Dendritic cell treated with granulocyte-macrophage colony-stimulating factor and Interleukin-4, amounts not matched to agents 40 ng/mL and 50 ng/mL, for 4 days (primary cell): Measurements from ENCODE around the gene SAMD3.

ENCODE experiments used
- H3K27ac Mint-ChIP-seq: one replicate; pipeline ENCODE4 v1.8.0; 2022; ENCODE audit warnings: mild to moderate bottlenecking, mixed read lengths
- H3K27me3 Mint-ChIP-seq: one replicate; pipeline ENCODE4 v1.8.0; 2022; ENCODE audit warnings: mild to moderate bottlenecking, mixed read lengths
- H3K36me3 Mint-ChIP-seq: one replicate; pipeline ENCODE4 v1.8.0; 2022; ENCODE audit warnings: low read depth, mixed read lengths
- H3K4me1 Mint-ChIP-seq: one replicate; pipeline ENCODE4 v1.8.0; 2022; ENCODE audit warnings: low read depth, mixed read lengths
- H3K4me3 Mint-ChIP-seq: one replicate; pipeline ENCODE4 v1.8.0; 2022; ENCODE audit warnings: mild to moderate bottlenecking, moderate library complexity, mixed read lengths
- H3K9me3 Mint-ChIP-seq: one replicate; pipeline ENCODE4 v1.8.0; 2022; ENCODE audit warnings: mixed read lengths
- intact Hi-C: fragments of 100-400 bp; cut with micrococcal nuclease; formaldehyde crosslinking; loops from one replicate; pipeline ENCODE4 v1.15.0; 2022

SAMD3 gene

GRCh38 chr6:130147111-130147510 lies 75.6 kb downstream of the SAMD3 start:
- Mint-ChIP-seq H3K36me3 (peaks cover 4% of the 10 kb centered on the region), H3K27ac (no peak overlapping the region)

GRCh38 chr6:130143709-130144108 lies 79.0 kb downstream of the SAMD3 start:
- peaks cover 12% of the 10 kb centered on the region for H3K4me1 Mint-ChIP-seq
- H3K27me3 Mint-ChIP-seq, result no peaks in the 10 kb centered on the region
- H3K27ac Mint-ChIP-seq, result no peak overlapping the region
- peaks cover 4% of the 10 kb centered on the region for H3K36me3 Mint-ChIP-seq
- no peak overlapping the region for H3K4me3 Mint-ChIP-seq
- no peaks in the 10 kb centered on the region for H3K9me3 Mint-ChIP-seq
- intact Hi-C loops, result no loop called here

More at GRCh38 chr6:130147111-130147510, 75.6 kb downstream of the SAMD3 start:
- Mint-ChIP-seq H3K4me1 (no peaks in the 10 kb centered on the region), H3K27me3 (no peaks in the 10 kb centered on the region), H3K9me3 (no peaks in the 10 kb centered on the region), H3K4me3 (no peak overlapping the region)
- intact Hi-C loops, result no loop called here

GRCh38 chr6:130140084-130140483 lies 82.7 kb downstream of the SAMD3 start:
- no peaks in the 10 kb centered on the region for H3K27me3 Mint-ChIP-seq
- H3K27ac Mint-ChIP-seq, result no peak overlapping the region
- no peaks in the 10 kb centered on the region for H3K9me3 Mint-ChIP-seq
- intact Hi-C loops, result no loop called here
- peaks cover 19% of the 10 kb centered on the region for H3K36me3 Mint-ChIP-seq
- H3K4me3 Mint-ChIP-seq, result no peak overlapping the region
- H3K4me1 Mint-ChIP-seq, result peaks cover 12% of the 10 kb centered on the region

DNA sequence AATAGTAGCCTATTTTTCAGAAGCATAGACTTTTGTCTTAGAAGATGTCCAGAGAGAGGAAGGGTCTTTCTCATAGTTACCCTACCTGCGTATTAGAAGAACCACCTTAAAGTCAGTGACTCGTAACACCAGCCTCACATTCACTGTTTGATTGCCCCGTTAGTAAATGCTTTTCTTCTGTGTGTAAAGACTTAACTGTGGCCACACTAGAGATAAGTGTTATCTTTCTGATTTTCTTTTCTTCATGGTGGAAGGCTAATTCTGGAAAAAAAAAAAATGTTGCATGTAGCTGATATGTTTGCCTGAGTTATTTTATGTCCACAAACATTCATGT lies 83.9 kb downstream of the SAMD3 start:
- H3K27ac Mint-ChIP-seq, result no peak overlapping the region
- H3K4me1 Mint-ChIP-seq, result peaks cover 12% of the 10 kb centered on the region
- H3K4me3 Mint-ChIP-seq, result no peak overlapping the region
- peaks cover 20% of the 10 kb centered on the region for H3K36me3 Mint-ChIP-seq
- H3K27me3 Mint-ChIP-seq, result no peaks in the 10 kb centered on the region
- H3K9me3 Mint-ChIP-seq, result no peaks in the 10 kb centered on the region
- intact Hi-C loops, result no loop called here

DNA sequence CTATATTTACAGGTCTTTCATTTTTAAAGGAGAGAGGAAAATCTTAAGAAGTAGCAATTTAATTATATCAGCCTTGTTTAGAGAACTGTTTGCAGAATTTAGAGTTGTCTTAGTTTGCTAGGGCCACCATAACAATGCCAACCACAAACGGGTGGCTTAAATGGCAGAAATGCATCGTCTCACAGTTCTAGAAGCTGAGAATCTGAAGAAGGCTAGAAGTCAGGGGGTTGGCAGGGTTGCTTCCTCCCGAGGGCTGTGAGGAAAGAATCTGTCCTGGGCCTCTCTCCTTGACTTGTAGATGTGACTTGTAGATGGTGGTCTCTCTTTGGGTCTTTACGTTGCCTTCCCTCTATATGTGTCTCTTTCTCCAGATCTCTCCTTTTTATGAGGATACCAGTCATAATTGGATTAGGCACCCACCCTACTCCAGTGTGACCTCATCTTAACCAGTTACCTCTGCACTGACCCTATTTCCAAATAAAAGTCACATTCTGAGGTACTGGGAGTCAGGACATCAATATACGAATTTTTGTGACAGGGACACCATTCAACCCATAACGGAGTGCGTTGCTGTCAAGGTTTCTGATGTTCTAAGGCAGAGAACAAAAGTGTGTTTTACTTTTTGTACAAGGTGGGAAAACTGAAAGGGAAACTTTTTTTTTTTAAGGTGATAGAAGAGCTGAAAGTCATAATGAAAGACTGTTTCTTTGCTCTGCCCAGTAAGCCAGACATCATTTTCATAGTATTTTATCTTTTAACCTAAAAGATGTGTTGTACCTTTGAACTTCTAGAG lies 84.4 kb downstream of the SAMD3 start:
- Mint-ChIP-seq H3K4me3 (no peak overlapping the region), H3K9me3 (no peaks in the 10 kb centered on the region), H3K27ac (no peak overlapping the region), H3K4me1 (peaks cover 12% of the 10 kb centered on the region), H3K36me3 (peaks cover 22% of the 10 kb centered on the region), H3K27me3 (no peaks in the 10 kb centered on the region)
- intact Hi-C loops, result no loop called here

GRCh38 chr6:130136798-130137197 lies 86.0 kb downstream of the SAMD3 start:
- peaks cover 12% of the 10 kb centered on the region for H3K4me1 Mint-ChIP-seq
- H3K9me3 Mint-ChIP-seq, result no peaks in the 10 kb centered on the region
- H3K27ac Mint-ChIP-seq, result no peak overlapping the region
- no peak overlapping the region for H3K4me3 Mint-ChIP-seq
- intact Hi-C loops, result no loop called here
- H3K27me3 Mint-ChIP-seq, result no peaks in the 10 kb centered on the region
- H3K36me3 Mint-ChIP-seq, result peaks cover 23% of the 10 kb centered on the region

- intact Hi-C loops, result no loop called here
- H3K4me1 Mint-ChIP-seq, result no peaks in the 10 kb centered on the region
- no peak overlapping the region for H3K4me3 Mint-ChIP-seq
- H3K27me3 Mint-ChIP-seq, result no peaks in the 10 kb centered on the region
- no peaks in the 10 kb centered on the region for H3K9me3 Mint-ChIP-seq
- no peak overlapping the region for H3K27ac Mint-ChIP-seq
- peaks cover 23% of the 10 kb centered on the region for H3K36me3 Mint-ChIP-seq
Measured at GRCh38 chr6:130134582-130134981, 88.2 kb downstream of the SAMD3 start.

GRCh38 chr6:130132286-130132701 lies 90.5 kb downstream of the SAMD3 start:
- H3K4me3 Mint-ChIP-seq, result no peak overlapping the region
- H3K27ac Mint-ChIP-seq, result no peak overlapping the region
- H3K4me1 Mint-ChIP-seq, result peaks cover 10% of the 10 kb centered on the region
- no peaks in the 10 kb centered on the region for H3K27me3 Mint-ChIP-seq
- intact Hi-C loops, result no loop called here
- no peaks in the 10 kb centered on the region for H3K9me3 Mint-ChIP-seq
- peaks cover 18% of the 10 kb centered on the region for H3K36me3 Mint-ChIP-seq

GRCh38 chr6:130129762-130130246 lies 92.9 kb downstream of the SAMD3 start:
- Mint-ChIP-seq H3K27ac (no peak overlapping the region), H3K27me3 (no peaks in the 10 kb centered on the region), H3K4me1 (peaks cover 17% of the 10 kb centered on the region), H3K4me3 (no peak overlapping the region), H3K36me3 (peaks cover 8% of the 10 kb centered on the region), H3K9me3 (no peaks in the 10 kb centered on the region)
- intact Hi-C loops, result no loop called here

GRCh38 chr6:130128326-130128725 lies 94.4 kb downstream of the SAMD3 start:
- H3K36me3 Mint-ChIP-seq, result peaks cover under 1% of the 10 kb centered on the region
- intact Hi-C loops, result no loop called here
- H3K4me3 Mint-ChIP-seq, result no peak overlapping the region
- H3K4me1 Mint-ChIP-seq, result peaks cover 17% of the 10 kb centered on the region
- H3K9me3 Mint-ChIP-seq, result no peaks in the 10 kb centered on the region
- H3K27me3 Mint-ChIP-seq, result no peaks in the 10 kb centered on the region
- H3K27ac Mint-ChIP-seq, result no peak overlapping the region

- Mint-ChIP-seq H3K4me1 (peaks cover 17% of the 10 kb centered on the region), H3K4me3 (no peak overlapping the region), H3K36me3 (no peaks in the 10 kb centered on the region), H3K27me3 (no peaks in the 10 kb centered on the region), H3K9me3 (no peaks in the 10 kb centered on the region), H3K27ac (no peak overlapping the region)
- intact Hi-C loops, result no loop called here
Measured at GRCh38 chr6:130127195-130127594, 95.6 kb downstream of the SAMD3 start.

- Mint-ChIP-seq H3K4me1 (peaks cover 7% of the 10 kb centered on the region), H3K36me3 (no peaks in the 10 kb centered on the region), H3K27me3 (no peaks in the 10 kb centered on the region), H3K9me3 (no peaks in the 10 kb centered on the region), H3K4me3 (no peak overlapping the region), H3K27ac (no peak overlapping the region)
- intact Hi-C loops, result no loop called here
Measured at GRCh38 chr6:130122243-130122642, 100.5 kb downstream of the SAMD3 start.

DNA sequence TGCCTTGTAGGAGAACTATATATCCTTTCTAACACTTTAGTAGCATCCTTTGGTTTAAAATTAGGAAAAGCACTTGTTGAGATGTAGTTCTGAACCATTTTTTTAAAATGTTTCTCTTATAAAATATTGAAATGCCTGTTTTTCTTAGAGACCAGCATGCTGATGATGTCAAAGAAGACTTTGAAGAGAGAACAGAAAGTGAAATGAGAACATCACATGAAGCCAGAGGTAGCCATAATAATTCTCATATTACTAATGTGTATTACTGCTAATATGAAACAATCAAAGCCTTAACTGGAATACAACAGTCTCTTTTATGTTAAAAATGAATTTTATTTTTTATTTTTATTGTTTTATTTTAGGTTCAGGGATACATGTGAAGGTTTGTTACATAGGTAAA lies 102.0 kb downstream of the SAMD3 start:
- no peaks in the 10 kb centered on the region for H3K36me3 Mint-ChIP-seq
- H3K4me3 Mint-ChIP-seq, result no peak overlapping the region
- intact Hi-C loops, result no loop called here
- peaks cover 8% of the 10 kb centered on the region for H3K4me1 Mint-ChIP-seq
- H3K27ac Mint-ChIP-seq, result no peak overlapping the region
- no peaks in the 10 kb centered on the region for H3K9me3 Mint-ChIP-seq
- no peaks in the 10 kb centered on the region for H3K27me3 Mint-ChIP-seq

- intact Hi-C loops, result no loop called here
- Mint-ChIP-seq H3K27me3 (no peaks in the 10 kb centered on the region), H3K4me3 (no peak overlapping the region), H3K36me3 (no peaks in the 10 kb centered on the region), H3K4me1 (peaks cover 16% of the 10 kb centered on the region), H3K27ac (no peak overlapping the region), H3K9me3 (no peaks in the 10 kb centered on the region)
Measured at GRCh38 chr6:130119211-130119610, 103.5 kb downstream of the SAMD3 start.

DNA sequence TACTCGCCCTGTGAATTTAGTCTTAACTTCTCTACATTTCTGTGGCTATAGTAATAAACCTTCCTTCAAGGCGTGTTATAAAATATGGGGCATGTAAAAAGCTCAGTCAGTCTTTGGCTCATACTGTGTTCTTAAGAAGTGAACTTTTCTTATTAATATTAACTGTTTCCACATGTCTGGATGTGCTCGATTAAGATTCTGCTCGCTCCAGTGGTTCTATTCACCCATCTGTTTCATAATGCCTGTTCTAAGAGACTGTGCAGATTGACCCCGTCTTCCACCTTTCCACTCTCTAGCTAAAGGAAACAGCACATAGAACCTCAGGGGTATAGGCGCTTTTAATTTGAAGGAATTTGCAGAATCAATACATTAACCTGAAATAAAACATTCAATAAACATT lies 104.5 kb downstream of the SAMD3 start:
- intact Hi-C loops, result no loop called here
- no peaks in the 10 kb centered on the region for H3K27me3 Mint-ChIP-seq
- no peaks in the 10 kb centered on the region for H3K36me3 Mint-ChIP-seq
- no peaks in the 10 kb centered on the region for H3K9me3 Mint-ChIP-seq
- no peak overlapping the region for H3K4me3 Mint-ChIP-seq
- no peak overlapping the region for H3K27ac Mint-ChIP-seq
- peaks cover 16% of the 10 kb centered on the region for H3K4me1 Mint-ChIP-seq
